Suprapubic skin (tissue), 4 donors: ENCODE measurements around the gene GLT8D2. TPM values are rescaled to one million over a fixed set of nuclear protein-coding genes. Genes with fewer than 3 reads are reported as not detected.

Source experiments
- DNase-seq, 2 donors: peaks; one replicate each; pipeline ENCODE4 v3.0.0-alpha.2; 2019; ENCODE audit warnings: low spot score in 2 of 2
- H3K27ac ChIP-seq: fragments of 200-600 bp; sonication (generic); one replicate; pipeline ENCODE4 v1.5.1; 2019
- H3K27me3 ChIP-seq: fragments of 200-600 bp; sonication (generic); one replicate; pipeline ENCODE4 v1.5.1; 2019
- H3K36me3 ChIP-seq: fragments of 200-600 bp; sonication (generic); one replicate; pipeline ENCODE4 v1.5.1; 2019
- H3K4me1 ChIP-seq: fragments of 200-600 bp; sonication (generic); one replicate; pipeline ENCODE4 v1.5.1; 2019
- H3K4me3 ChIP-seq: fragments of 200-600 bp; sonication (generic); one replicate; pipeline ENCODE4 v1.5.1; 2019; ENCODE audit warnings: mild to moderate bottlenecking
- H3K9me3 ChIP-seq: fragments of 200-600 bp; sonication (generic); one replicate; pipeline ENCODE4 v1.5.1; 2019
- EP300 ChIP-seq: sonication (generic); formaldehyde crosslinking; IDR thresholded peaks from one replicate; pipeline ENCODE4 v1.6.1; 2017; ENCODE audit warnings: antibody characterized with exemption
- POLR2A ChIP-seq, 2 donors: fragments of 450-650 bp; IDR thresholded peaks; one replicate each; pipeline ENCODE4 v1.6.1; 2017; ENCODE audit warnings: antibody characterized with exemption in 2 of 2, mild to moderate bottlenecking in 2 of 2, moderate library complexity in 2 of 2
- POLR2AphosphoS5 ChIP-seq, 3 donors: sonication (generic); formaldehyde crosslinking; IDR thresholded peaks; one replicate each; pipeline ENCODE4 v1.6.1; 2017; ENCODE audit warnings: antibody characterized with exemption in 3 of 3
- WGBS: methylation state at CpG from one replicate; pipeline ENCODE4 v1.1.5; 2018; 5-methylcytosine and 5-hydroxymethylcytosine counted together
- total RNA-seq, 4 donors: library from RNA; depleted of rRNA; stranded (reverse); fragments of >200 nt; gene quantifications; one replicate each; pipeline ENCODE4 v1.1.0, GENCODE V29; 2016
- TF ChIP-seq, protein P1 (sequence below), 2 donors: fragments of 200-600 bp in 1 of 2; fragments of 450-650 bp in 1 of 2; sonication (generic) in 1 of 2; IDR thresholded peaks; one replicate each; pipeline ENCODE4 v1.5.1; 2016 to 2019; ENCODE audit warnings: antibody characterized with exemption in 2 of 2, mild to moderate bottlenecking in 1 of 2, moderate library complexity in 1 of 2

GLT8D2 gene
- total RNA-seq, 4 donors from 2014 or later, result 1.1 to 4.5 (median 2.0) TPM

DNA sequence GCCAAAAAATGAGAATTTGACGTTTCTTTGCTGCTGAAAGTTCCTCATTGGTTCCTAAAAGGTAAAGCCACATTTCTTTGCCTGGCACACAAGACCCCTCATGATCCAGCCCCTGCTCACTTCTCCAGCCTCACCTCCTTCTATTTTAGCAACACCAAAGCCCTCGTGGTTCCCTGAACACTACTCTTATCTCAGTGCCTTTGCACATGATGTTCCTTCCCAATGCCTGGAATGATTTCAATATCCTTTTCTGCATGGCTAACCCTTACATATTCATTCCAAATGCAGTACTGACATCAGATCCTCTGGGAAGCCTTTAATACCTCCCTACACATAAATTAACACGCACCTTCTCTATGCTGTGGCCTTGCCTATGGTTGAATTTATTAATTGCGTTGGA lies 39.9 kb downstream of the GLT8D2 start:
- no peak overlapping the region for H3K4me3 ChIP-seq
- no peaks in the 10 kb centered on the region for H3K9me3 ChIP-seq
- no peak overlapping the region for H3K27ac ChIP-seq
- TF ChIP-seq POLR2AphosphoS5 (IDR thresholded peaks at IDR 0.05) (no peak), POLR2A (IDR thresholded peaks at IDR 0.05) (no peak), EP300 (no peak)
- TF ChIP-seq, protein P1, sequence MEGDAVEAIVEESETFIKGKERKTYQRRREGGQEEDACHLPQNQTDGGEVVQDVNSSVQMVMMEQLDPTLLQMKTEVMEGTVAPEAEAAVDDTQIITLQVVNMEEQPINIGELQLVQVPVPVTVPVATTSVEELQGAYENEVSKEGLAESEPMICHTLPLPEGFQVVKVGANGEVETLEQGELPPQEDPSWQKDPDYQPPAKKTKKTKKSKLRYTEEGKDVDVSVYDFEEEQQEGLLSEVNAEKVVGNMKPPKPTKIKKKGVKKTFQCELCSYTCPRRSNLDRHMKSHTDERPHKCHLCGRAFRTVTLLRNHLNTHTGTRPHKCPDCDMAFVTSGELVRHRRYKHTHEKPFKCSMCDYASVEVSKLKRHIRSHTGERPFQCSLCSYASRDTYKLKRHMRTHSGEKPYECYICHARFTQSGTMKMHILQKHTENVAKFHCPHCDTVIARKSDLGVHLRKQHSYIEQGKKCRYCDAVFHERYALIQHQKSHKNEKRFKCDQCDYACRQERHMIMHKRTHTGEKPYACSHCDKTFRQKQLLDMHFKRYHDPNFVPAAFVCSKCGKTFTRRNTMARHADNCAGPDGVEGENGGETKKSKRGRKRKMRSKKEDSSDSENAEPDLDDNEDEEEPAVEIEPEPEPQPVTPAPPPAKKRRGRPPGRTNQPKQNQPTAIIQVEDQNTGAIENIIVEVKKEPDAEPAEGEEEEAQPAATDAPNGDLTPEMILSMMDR (IDR thresholded peaks at IDR 0.05), result no peak
- no peak for DNase-seq
- H3K27me3 ChIP-seq, result no peaks in the 10 kb centered on the region
- no peaks in the 10 kb centered on the region for H3K4me1 ChIP-seq
- 92% methylated on average over 4 of the region's 4 CpGs for WGBS
- no peaks in the 10 kb centered on the region for H3K36me3 ChIP-seq

GRCh38 chr12:104006929-104007328 lies 43.1 kb downstream of the GLT8D2 start:
- Histone ChIP-seq H3K4me1 (no peaks in the 10 kb centered on the region), H3K27me3 (no peaks in the 10 kb centered on the region), H3K4me3 (no peak overlapping the region), H3K27ac (no peak overlapping the region), H3K9me3 (no peaks in the 10 kb centered on the region), H3K36me3 (no peaks in the 10 kb centered on the region)
- WGBS, result 49% methylated on average over 3 of the region's 3 CpGs
- no peak for TF ChIP-seq POLR2A (IDR thresholded peaks at IDR 0.05)
- TF ChIP-seq, protein P1 (IDR thresholded peaks at IDR 0.05), result no peak
- TF ChIP-seq POLR2AphosphoS5 (IDR thresholded peaks at IDR 0.05), result no peak
- no peak for TF ChIP-seq EP300
- DNase-seq, result no peak

DNA sequence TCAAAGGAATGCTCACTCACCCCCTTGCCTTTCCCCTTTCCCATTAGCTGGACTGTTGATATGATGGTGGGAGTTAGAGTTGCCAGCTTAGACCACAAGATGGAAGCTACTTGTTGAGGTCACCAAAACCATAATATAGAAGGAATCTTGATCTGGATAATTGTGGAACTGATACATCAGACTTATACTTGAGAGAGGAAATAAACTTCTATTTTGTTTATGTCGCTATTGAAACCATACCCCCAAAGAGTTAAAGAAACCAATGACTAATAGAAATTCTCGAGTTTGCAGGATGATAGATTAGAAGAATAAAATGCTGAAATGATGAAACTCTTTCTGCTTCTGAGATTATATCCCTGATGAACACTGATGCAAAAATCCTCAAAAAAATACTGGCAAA lies 46.4 kb downstream of the GLT8D2 start:
- no peaks in the 10 kb centered on the region for H3K36me3 ChIP-seq
- TF ChIP-seq, protein P1 (IDR thresholded peaks at IDR 0.05), result no peak
- TF ChIP-seq POLR2A (IDR thresholded peaks at IDR 0.05), result no peak
- no peaks in the 10 kb centered on the region for H3K4me1 ChIP-seq
- no peak overlapping the region for H3K27ac ChIP-seq
- no peaks in the 10 kb centered on the region for H3K27me3 ChIP-seq
- DNase-seq, result no peak
- H3K9me3 ChIP-seq, result no peaks in the 10 kb centered on the region
- 67% methylated on average over 2 of the region's 2 CpGs for WGBS
- no peak overlapping the region for H3K4me3 ChIP-seq

GRCh38 chr12:104002686-104003085 lies 47.3 kb downstream of the GLT8D2 start:
- DNase-seq, result no peak
- no peaks in the 10 kb centered on the region for H3K9me3 ChIP-seq
- H3K27ac ChIP-seq, result no peak overlapping the region
- TF ChIP-seq, protein P1 (IDR thresholded peaks at IDR 0.05), result no peak
- TF ChIP-seq POLR2AphosphoS5 (IDR thresholded peaks at IDR 0.05) (no peak), EP300 (no peak), POLR2A (IDR thresholded peaks at IDR 0.05) (no peak)
- WGBS, result 93% methylated on average over 3 of the region's 3 CpGs
- no peaks in the 10 kb centered on the region for H3K27me3 ChIP-seq
- no peaks in the 10 kb centered on the region for H3K4me1 ChIP-seq
- no peaks in the 10 kb centered on the region for H3K36me3 ChIP-seq
- H3K4me3 ChIP-seq, result no peak overlapping the region

- H3K4me3 ChIP-seq, result no peak overlapping the region
- TF ChIP-seq POLR2AphosphoS5 (IDR thresholded peaks at IDR 0.05), result no peak
- no peak for TF ChIP-seq POLR2A (IDR thresholded peaks at IDR 0.05)
- TF ChIP-seq, protein P1 (IDR thresholded peaks at IDR 0.05), result no peak
- no peak for TF ChIP-seq EP300
- WGBS, result 40% methylated on average over 3 of the region's 3 CpGs
These were observed 49.1 kb downstream of the GLT8D2 start for GRCh38 chr12:104000807-104001434.

More at GRCh38 chr12:104000807-104001434, 49.1 kb downstream of the GLT8D2 start:
- Histone ChIP-seq H3K9me3 (no peaks in the 10 kb centered on the region), H3K36me3 (no peaks in the 10 kb centered on the region), H3K27me3 (no peaks in the 10 kb centered on the region), H3K27ac (no peak overlapping the region), H3K4me1 (no peaks in the 10 kb centered on the region)
- no peak for DNase-seq
